COLO668 (cell line): ENCODE measurements around the gene SSUH2.
"Not testable (repeated sequence)": the region's sequence is repeated elsewhere in the genome, so short reads cannot be mapped to it uniquely, and the experiment has no call there.

Experiments used
- DNase-seq: peaks from one replicate; lab custom pipeline; 2025; ENCODE audit not compliant: unreplicated experiment; lab: John Stamatoyannopoulos, UW

Gene SSUH2

GRCh38 chr3:8589880-8590556, 54.6 kb downstream of the SSUH2 start:
- no peak for DNase-seq

DNA sequence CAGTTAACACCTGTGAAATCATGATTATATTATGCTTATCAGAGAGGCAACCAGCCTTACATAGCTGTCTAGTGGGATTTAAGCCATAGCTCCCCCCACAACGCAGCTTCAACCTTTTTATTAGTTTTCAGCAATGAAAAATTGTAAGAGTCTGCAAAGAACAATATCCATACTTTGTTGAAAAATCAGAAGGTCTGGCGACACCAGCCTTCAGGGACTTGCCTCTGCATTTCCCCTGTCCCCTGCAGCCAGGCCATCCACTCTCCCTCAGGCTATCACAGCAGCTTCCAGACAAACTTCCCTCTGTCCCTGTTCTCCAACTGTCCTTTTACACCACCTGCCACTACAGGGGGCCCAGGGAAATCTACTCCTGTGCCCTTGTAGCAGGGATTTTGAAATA, 59.9 kb downstream of the SSUH2 start:
- no peak for DNase-seq

GRCh38 chr3:8581806-8582445, 62.7 kb downstream of the SSUH2 start:
- no peak for DNase-seq

- no peak for DNase-seq
These were observed 63.2 kb downstream of the SSUH2 start for GRCh38 chr3:8581373-8581772.

DNA sequence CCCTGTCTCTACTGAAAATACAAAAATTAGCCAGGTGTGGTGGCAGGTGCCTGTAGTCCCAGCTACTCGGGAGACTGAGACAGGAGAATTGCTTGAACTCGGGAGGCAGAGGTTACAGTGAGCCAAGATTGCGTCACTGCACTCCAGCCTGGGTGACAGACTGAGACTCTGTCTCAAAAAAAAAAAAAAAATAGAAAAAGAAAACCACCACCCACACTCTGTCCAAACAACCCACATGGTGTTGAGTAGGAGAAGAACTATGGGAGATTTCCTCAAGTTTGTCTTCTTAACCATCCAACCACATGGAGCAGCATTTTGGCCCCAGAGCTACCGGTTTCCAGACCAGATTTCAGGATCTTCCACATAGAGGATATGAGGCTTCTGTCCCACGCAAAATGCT, 64.2 kb downstream of the SSUH2 start:
- not testable (repeated sequence) for DNase-seq

DNA sequence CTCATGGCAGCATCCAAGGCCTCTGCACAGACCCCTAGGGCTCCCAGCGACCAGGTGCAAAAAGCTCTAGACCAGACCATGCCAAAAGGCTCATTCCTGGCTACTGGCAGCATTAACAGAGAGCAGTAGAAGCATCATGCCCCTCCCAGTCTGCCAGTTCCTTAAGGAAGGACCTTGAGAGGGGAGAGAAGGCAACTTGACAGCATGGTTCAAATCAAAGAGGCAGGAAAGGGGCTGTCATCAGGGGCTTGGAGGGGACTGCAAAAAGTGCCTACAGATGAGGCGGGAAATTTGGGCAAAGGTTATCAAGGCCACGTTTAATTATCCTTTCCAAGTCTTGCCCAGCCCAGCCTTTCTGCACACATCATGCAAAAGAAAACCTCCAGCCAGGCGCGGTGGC, 64.7 kb downstream of the SSUH2 start:
- no peak for DNase-seq

DNA sequence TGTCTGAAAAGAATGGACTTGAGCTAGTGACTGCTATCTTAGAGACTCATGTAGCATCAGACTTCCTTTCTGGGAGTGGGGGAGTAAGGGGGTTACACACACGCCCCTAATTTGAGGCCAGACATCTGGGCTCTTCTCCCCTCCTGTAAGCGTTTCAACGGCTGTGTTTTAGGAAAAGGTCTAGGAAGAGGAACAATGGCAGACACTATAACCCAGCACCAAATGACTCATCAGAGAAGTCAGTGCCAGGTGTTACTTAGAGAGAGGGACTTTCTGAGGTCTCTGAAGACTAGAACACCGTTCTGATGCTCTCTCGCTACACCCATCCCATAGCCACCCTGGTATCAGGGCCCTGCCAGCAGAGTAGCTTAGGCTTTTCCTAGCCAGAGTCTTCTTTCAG, 65.5 kb downstream of the SSUH2 start:
- DNase-seq = no peak

DNA sequence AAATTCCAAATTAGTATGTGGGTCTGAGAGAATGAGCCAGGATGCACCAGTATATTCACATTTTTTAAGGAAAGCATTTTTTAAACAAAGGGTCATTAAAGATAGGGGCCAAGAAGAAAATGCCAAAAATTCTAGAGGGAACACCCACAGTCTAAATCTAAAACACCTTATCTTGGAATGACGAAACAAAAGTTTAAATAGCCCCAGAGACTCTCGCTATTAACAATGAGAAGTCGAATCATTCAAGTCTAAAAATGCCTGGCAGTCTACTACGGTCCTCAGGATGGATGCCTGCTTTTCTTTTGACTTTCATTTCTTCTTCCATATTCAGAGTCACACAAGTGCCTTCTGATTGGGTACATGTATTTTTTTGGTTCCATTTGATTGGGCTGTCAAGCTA, 66.3 kb downstream of the SSUH2 start:
- DNase-seq = no peak

DNA sequence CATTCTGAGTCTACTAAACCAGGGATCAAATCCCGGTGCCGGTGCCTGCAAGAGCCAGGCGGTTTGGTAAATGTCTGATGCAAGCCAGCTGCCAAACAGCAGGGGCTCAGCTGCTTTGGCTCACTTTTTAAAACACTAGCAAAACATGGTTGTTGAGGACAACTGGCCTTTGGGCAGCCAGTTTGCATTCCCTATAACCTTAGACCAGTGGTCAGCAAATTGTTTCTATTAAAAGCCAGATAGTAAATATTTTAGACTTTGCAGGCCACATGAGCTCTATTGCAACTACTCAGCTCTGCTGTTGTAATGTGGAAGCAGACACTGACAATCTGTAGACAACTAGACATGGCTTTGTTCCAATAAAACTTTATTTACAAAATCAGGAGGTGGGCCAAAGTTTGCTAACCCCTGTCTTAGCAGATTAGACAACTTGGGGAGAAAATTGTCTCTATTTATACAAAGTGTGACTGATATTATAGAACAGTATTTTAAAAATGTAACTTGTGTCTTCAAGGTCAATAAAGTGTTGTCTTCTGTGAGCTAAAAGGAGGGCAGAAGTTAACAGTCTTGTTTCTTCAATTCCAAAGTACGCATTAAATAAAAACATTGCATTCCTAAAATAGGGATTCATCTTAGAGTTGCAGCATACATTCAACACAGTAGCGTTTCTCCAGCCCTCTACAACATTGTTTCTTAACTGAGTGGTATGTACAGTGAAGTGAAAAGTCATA, 67.6 kb downstream of the SSUH2 start:
- DNase-seq = no peak

DNA sequence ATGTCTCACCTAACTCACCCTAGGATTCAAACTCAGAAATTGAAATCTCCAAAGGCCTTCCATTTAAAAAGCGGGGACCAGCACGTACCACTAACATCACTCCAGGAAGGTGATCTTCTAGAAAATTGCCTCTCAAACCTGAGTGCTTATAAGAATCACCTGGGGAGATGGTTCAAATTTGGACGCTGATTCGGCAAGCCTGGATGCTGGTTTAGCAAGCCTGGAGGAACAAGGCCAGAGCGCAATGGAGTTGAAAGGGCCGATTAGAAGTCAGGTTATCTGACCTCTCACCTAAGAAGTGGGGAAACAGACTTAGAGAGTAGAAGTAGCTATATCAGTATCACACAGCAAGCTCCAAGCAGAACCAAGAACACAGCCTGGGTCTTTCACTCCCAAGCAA, 68.2 kb downstream of the SSUH2 start:
- DNase-seq = no peak

- DNase-seq = no peak
These were observed 69.1 kb downstream of the SSUH2 start for GRCh38 chr3:8575364-8576104.

DNA sequence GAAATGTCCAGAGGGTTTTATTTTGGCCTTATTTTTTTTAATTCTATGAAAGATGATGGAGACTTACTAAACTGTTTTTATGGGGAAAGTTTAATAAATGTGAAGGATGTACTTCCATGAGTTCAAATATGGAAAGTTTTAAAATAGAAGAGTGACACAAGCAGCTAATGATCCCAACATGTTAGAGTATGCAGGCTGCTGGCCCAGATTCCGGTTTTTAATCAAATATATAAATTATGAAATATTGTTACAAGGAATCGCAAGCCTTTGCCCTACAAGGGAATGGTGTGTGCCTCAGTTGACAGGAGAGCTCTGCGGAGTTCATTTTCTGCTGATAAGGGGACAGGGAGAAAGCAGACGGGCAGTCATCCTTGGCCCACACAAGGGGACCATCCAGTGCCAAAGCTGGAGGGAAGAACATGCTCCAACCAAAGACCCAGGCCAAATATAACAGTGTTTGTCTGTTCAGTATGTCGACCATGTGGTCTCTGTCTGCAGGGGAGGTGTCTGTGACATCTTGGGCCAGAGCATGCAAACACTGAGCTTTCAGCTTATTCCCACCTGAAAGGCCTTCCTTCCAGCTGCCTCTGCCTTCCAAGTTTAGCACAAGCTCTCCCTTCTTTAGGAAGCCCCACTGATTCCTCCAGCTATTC, 69.8 kb downstream of the SSUH2 start:
- DNase-seq = no peak

DNA sequence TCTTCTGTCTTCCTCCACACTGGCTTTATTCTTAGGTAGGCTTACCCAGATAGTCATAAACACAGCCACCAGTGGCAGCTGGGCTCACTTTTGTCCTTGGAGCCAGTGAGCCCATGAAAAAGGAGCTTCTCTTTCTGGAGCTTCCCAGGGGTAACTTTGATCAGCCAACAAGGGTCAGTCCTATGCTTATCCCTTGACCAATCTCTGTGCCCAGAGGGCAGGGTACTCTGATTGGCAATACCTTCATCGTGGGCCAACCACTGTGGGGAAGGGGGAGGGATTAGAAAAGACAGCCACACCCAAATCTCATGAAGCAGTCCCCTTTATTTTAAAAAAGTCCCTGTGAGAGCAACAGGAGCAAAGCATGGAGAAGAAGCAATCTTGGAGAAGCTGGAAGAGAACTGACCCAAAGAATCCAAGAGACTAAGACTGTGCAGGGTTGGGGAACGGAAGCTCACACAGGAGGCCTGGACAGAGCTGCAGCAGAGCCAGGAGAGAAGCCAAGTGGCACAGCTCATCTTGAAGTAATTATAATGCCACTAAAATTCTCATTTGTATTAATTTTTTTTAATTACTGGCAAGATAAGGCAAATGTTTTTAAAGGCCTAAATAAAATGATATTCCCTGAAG, 70.4 kb downstream of the SSUH2 start:
- no peak for DNase-seq

DNA sequence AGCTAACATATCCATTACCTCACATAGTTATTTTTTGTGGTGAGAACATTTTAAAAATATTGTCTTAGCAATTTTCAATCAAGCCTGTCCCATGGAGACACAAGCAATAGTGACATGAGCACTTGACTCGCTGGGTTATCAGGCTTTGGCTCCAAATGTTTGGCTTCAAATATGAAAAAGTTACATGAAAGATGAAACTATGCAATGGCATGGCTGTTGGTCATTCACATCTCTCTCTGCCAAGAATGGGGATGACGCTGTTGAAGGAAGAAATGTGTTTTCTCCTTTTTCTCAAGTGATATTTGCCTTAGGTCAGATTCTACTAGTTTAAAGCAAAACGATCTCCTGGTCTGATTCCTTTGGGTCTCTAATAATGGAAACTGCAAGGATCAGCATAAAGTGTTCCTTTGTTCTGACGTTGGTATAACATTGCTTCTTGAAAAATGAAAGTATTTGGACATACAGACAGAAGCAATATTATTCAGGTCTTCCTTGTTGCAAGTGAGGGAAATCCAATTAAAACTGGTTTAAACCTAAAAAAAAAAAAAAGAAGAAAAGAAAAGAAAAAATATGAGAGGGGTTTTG, 71.2 kb downstream of the SSUH2 start:
- no peak for DNase-seq

GRCh38 chr3:8571256-8571655, 73.3 kb downstream of the SSUH2 start:
- no peak for DNase-seq
